ENCODE data around the gene CLEC7A.

The CLEC7A gene

DNA sequence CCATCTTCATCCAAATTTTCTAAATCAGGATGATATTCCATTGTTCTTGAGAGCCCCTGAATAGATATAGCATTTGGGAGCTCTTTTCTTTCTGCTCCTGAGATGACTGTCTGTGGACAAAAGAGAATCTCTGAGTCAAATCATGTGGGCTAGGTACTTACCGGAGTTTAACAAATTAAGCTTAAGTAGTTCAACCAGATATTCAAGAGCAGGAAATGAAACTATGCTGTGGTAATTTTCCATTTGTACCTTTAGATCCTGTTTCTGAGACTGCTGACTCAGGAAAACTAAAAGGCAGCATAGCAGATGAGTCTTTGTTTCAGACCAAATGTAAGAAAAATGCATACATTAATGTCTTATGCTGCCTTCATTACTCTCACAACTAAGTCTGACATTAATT lies at the start of gene CLEC7A:
Gene CLEC7A (minus strand): TSS at position 158 of the 400 bp plus-strand sequence. CDS start 117 bp downstream, at position 41.
- no peak within 1 kb of the TSS for H3K4me3 ChIP-seq (ENCODE audit: low read depth, low read length)

GRCh38 chr12:10179776-10180181 lies 49.8 kb upstream of the CLEC7A start:
- H3K4me3 ChIP-seq (ENCODE audit: low read depth, low read length) = no peak overlapping the region

DNA sequence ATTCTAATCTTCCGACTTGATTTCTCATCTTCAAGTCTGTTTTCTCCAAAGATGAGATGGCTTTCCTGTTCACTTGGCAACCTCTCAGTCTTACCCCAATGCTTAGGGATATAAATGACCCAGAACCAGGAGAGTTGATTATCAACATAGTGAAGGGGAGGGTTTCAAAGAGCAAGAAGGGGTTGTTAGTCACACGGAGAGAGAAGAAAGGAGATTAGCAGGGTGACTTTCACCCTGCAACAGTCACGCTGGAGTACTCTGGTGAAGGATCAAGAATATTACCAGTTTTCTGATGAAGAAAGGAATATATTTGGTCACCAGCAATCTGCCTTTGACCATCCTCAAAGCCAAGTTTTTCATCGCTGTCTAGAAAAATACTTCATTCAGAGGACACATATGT lies 48.8 kb upstream of the CLEC7A start, which contains the start of gene TMEM52B:
Gene TMEM52B (plus strand): TSS at position 212 of the 400 bp plus-strand sequence. CDS start 543 bp downstream, outside the sequence.
- H3K4me3 ChIP-seq (ENCODE audit: low read depth, low read length) = no peak within 1 kb of the TSS

- H3K4me3 ChIP-seq (ENCODE audit: low read depth, low read length) = no peak overlapping the region
These were observed 46.0 kb upstream of the CLEC7A start for GRCh38 chr12:10175846-10176636.

- H3K4me3 ChIP-seq (ENCODE audit: low read depth, low read length) = no peak overlapping the region
These were observed 45.1 kb upstream of the CLEC7A start for GRCh38 chr12:10174986-10175614.

- H3K4me3 ChIP-seq (ENCODE audit: low read depth, low read length) = no peak within 1 kb of the TSS
These were observed 42.2 kb upstream of the CLEC7A start, which contains the start of gene OLR1 for GRCh38 chr12:10171973-10172728. TSS of gene OLR1 (minus strand) at chr12:10172132. CDS start at chr12:10172077, 55 bp downstream.

GRCh38 chr12:10170216-10170615 lies 40.2 kb upstream of the CLEC7A start:
- no peak overlapping the region for H3K4me3 ChIP-seq (ENCODE audit: low read depth, low read length)

GRCh38 chr12:10169104-10169503 lies 39.1 kb upstream of the CLEC7A start:
- H3K4me3 ChIP-seq (ENCODE audit: low read depth, low read length) = no peak overlapping the region

GRCh38 chr12:10167599-10167998 lies 37.6 kb upstream of the CLEC7A start:
- H3K4me3 ChIP-seq (ENCODE audit: low read depth, low read length) = no peak overlapping the region

GRCh38 chr12:10165421-10165820 lies 35.4 kb upstream of the CLEC7A start:
- no peak overlapping the region for H3K4me3 ChIP-seq (ENCODE audit: low read depth, low read length)

DNA sequence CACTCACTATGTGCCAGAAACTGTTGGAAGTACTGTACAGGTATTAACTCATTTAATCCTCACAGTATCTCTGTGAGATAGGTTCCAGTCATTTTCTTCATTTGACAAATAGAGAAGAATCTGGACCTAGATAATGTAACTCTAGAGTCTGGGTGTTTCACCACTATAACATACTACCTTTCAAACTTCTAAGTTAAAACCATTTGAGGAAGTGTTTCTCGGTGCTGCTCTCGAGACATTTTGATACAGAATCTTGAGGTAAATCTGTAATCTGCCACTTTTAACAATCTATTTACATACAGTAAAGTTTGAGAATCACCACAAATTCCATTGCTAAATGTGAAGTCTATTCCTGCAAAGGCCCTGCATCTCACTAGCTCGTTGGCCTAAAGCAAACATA lies 33.1 kb upstream of the CLEC7A start:
- H3K4me3 ChIP-seq (ENCODE audit: low read depth, low read length) = no peak overlapping the region

DNA sequence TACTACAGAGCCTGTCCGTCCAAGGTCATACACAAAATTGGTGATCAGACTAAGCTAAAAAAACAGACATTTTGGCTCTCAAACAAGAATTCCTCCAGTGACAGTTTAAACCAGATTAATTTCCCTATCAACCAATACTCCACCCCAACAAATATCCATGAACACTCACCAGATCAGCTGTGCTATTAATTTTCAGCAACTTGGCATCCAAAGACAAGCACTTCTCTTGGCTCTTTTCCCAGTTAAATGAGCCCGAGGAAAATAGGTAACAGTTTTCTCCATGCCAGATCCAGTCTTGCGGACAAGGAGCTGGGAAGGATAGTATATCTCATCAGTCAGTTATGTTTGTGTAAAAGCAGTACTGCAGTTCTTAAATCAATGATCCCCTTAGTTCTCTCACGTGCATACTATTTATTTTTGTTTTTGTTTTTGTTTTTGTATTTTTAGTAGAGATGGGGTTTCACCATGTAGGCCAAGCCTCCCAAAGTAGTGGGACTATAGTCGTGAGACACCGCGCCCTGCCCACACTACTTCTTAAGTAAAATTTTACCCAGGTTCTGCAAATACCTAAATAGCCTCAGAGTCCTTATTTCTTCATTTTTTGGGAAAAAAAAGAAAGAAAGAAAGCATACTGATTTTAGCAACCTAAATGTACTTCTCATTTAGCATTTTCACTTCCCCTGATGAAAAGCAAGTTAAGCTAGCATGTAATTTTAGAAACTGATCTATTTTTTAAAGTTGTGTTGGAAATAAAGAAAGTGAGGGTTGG lies 30.8 kb upstream of the CLEC7A start:
- H3K4me3 ChIP-seq (ENCODE audit: low read depth, low read length) = no peak overlapping the region

DNA sequence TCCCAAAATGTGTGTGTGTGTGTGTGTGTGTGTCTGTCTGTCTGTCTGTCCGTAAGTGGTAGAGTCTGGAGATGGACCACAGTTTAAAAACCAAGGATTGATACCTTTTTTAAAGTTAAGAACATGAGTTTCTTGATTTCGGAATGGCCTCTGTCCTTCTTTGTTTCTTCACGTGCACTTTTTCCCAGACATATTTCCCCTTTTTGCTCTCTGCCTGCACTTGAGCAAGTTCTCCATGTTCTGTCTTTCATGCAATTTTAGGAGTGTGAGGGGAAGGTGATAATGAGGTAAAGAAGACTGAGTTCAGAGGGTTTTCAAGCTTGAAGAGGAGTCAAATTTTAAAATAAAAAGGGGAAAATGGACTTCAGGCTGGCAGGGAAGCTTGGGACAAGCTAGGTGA lies 29.3 kb upstream of the CLEC7A start:
- no peak overlapping the region for H3K4me3 ChIP-seq (ENCODE audit: low read depth, low read length)

DNA sequence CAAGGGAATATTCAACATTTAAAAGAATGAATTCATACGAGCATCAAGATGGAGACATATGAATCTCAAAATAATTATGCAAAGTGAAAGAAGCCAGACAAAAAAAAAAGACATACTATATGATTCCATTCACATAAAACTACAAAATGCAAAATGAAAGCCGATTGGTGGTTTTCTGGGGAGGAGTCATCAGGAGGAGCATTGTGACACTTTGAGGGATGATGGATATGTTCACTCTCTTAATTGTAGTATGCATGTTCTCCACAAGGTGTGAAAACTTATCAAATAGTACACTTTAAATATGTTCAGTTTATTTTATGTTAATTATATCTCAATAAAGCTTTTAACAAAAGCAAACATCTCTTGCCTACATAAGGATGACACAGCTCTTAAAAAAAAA lies 28.4 kb upstream of the CLEC7A start:
- no peak overlapping the region for H3K4me3 ChIP-seq (ENCODE audit: low read depth, low read length)

- H3K4me3 ChIP-seq (ENCODE audit: low read depth, low read length) = no peak overlapping the region
These were observed 26.0 kb upstream of the CLEC7A start for GRCh38 chr12:10155966-10156365.

- H3K4me3 ChIP-seq (ENCODE audit: low read depth, low read length) = peak overlapping the region; percentile 61
These were observed 24.1 kb upstream of the CLEC7A start for GRCh38 chr12:10154145-10154496.

DNA sequence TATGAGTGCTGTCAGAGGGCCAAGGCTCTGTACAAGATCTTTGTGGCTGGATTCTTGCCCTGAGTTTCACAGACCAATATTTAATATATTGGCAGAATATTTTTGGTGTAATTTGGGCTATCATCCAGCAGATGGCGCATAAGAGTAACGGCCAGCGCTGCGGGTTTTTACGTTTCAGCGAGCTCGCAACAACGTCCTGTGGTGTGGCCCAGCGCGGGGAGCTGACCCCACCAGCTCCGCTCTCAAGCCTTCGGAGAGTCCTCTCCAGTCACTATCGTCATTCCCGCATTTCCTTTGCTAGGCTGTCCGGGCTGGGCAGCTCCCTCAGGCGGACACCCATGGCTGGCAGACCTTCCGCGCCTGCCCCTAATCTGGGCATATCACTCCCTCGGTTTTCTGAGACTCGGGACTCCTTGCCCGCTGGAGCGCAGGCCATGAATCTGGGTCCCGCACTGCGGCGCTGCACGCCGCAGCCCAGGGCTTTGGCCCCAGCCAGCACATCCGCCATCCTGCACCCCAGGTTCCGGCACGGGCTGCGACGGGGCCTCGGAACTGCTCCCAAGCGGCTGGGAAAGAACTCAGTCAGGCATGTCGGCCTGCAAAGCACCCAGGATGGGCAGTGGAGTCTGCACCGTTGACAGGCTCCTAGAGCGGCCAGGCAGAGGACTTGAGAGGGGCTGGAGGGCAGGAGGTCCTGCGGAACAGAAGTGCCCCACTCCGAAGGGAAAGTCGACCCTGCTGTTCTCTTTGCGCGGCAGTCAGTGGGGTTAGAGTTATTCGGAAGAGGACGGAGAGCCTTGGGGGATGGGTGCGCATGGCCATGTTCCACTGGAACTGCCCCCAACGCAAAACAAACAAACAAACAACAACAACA lies 23.5 kb upstream of the CLEC7A start:
- peak overlapping the region; percentile 61 for H3K4me3 ChIP-seq (ENCODE audit: low read depth, low read length)

DNA sequence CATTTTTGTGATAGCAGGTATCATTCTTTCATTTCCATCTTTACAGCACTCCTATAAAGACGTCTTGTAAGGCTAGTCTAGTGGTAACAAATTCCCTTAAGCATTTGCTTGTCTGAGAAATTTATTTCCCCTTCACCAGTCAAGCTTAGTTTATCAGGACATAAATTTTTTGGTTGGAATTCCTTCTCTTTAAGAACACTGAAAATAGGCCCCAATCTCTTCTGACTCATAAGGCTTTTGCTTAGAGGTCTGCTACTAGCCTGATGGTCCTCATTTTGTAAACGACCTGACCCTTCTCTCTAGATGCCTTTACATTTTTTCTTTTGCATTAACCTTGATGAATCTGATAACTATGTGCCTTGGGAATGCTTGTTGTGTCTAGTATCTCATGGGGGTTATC lies 21.6 kb upstream of the CLEC7A start:
- H3K4me3 ChIP-seq (ENCODE audit: low read depth, low read length) = no peak overlapping the region

- no peak overlapping the region for H3K4me3 ChIP-seq (ENCODE audit: low read depth, low read length)
These were observed 17.9 kb upstream of the CLEC7A start for GRCh38 chr12:10147714-10148403.

All from iPS-11a (cell line).